Endothelial cell of umbilical vein (primary cell): ENCODE measurements around the gene BATF. TPM values are rescaled to one million over a fixed set of nuclear protein-coding genes. Genes with fewer than 3 reads are reported as not detected.

Experiments
- BruUV-seq: library from RNA; stranded (reverse); fragments of 400-500 nt; replicated peaks from 2 replicates; lab custom pipeline; 2021; lab: Mats Ljungman, UMichigan
- CTCF ChIA-PET: fragments of 300-600, 350-600 bp; sonication (Branson Sonifier 250); formaldehyde crosslinking; loops from one replicate; lab custom pipeline; 2021; ENCODE audit warnings: antibody characterized with exemption, inconsistent platforms; lab: Charles Lee
- POLR2A ChIA-PET: fragments of 300-600, 350-600 bp; sonication (Branson Sonifier 250); formaldehyde crosslinking; loops from one replicate; lab custom pipeline; 2021; ENCODE audit warnings: antibody characterized with exemption, inconsistent platforms; lab: Charles Lee
- DNase-seq: peaks from one replicate; pipeline ENCODE4 v3.0.0-alpha.2; 2011; ENCODE audit warnings: low read depth, low spot score
- FAIRE-seq: peaks from 2 replicates; lab custom pipeline; 2011; peaks lifted over from hg19 to GRCh38; lab: Jason Lieb, UNC
- H2AFZ ChIP-seq: 2 replicates; pipeline ENCODE4 v1.6.0; 2012; ENCODE audit warnings: low read depth, low read length, control low read depth, inconsistent platforms
- H3K27ac ChIP-seq: 2 replicates; pipeline ENCODE4 v1.5.1; 2011; ENCODE audit warnings: low read depth, mild to moderate bottlenecking, control low read depth, low read length, moderate library complexity; ENCODE audit not compliant: insufficient read depth
- H3K27me3 ChIP-seq, 2 experiments: 2 replicates each; pipeline versions ENCODE4 v1.6.0 to v1.6.1; 2011; ENCODE audit warnings: low read length in 2 of 2, mixed read lengths in 1 of 2; ENCODE audit not compliant: control insufficient read depth in 2 of 2, insufficient read depth in 2 of 2
- H3K36me3 ChIP-seq, 2 experiments: 2 replicates in 1 of 2; 3 replicates in 1 of 2; pipeline ENCODE4 v1.5.1; 2011; ENCODE audit warnings: low read length in 2 of 2, mild to moderate bottlenecking in 1 of 2, moderate library complexity in 1 of 2; ENCODE audit not compliant: control insufficient read depth in 2 of 2, insufficient read depth in 2 of 2; ENCODE audit errors: extremely low read depth in 1 of 2
- H3K4me1 ChIP-seq: 3 replicates; pipeline ENCODE4 v1.5.1; 2011; ENCODE audit warnings: mild to moderate bottlenecking, low read length; ENCODE audit not compliant: control insufficient read depth, insufficient read depth; ENCODE audit errors: extremely low read depth
- H3K4me2 ChIP-seq: 2 replicates; pipeline ENCODE4 v1.6.1; 2011; ENCODE audit warnings: low read length, control low read depth, mixed read lengths; ENCODE audit not compliant: insufficient read depth
- H3K4me3 ChIP-seq, 3 experiments: fragments of 200-600 bp in 1 of 3; sonication (generic), shearing (Covaris generic) in 1 of 3; replicated peaks in 1 of 3; 2 replicates each; pipeline ENCODE4 v1.5.1; 2011 to 2016; ENCODE audit warnings: control low read depth in 3 of 3, low read length in 3 of 3, mild to moderate bottlenecking in 2 of 3, inconsistent platforms in 1 of 3, low read depth in 1 of 3, moderate library complexity in 1 of 3; ENCODE audit not compliant: insufficient read depth in 1 of 3
- H3K79me2 ChIP-seq: 2 replicates; pipeline ENCODE4 v1.6.0; 2012; ENCODE audit warnings: low read length, inconsistent platforms; ENCODE audit not compliant: control insufficient read depth, insufficient read depth
- H3K9ac ChIP-seq: replicated peaks from 2 replicates; pipeline ENCODE3; 2011; ENCODE audit warnings: low read length, control low read depth; ENCODE audit not compliant: insufficient read depth; ENCODE audit errors: extremely low read depth
- H3K9me1 ChIP-seq: replicated peaks from 3 replicates; pipeline ENCODE4 v1.6.0; 2011; ENCODE audit warnings: mild to moderate bottlenecking, low read length; ENCODE audit not compliant: control insufficient read depth, insufficient read depth; ENCODE audit errors: extremely low read depth
- H3K9me3 ChIP-seq: replicated peaks from 2 replicates; pipeline ENCODE4 v1.5.1; 2012; ENCODE audit warnings: low read length, inconsistent platforms; ENCODE audit not compliant: control insufficient read depth, insufficient read depth
- H4K20me1 ChIP-seq: replicated peaks from 2 replicates; pipeline ENCODE3; 2011; ENCODE audit warnings: mild to moderate bottlenecking, low read length; ENCODE audit not compliant: control insufficient read depth, insufficient read depth; ENCODE audit errors: extremely low read depth
- EZH2 ChIP-seq: IDR thresholded peaks from 2 replicates; pipeline ENCODE4 v1.6.1; 2012; ENCODE audit warnings: borderline replicate concordance, low read depth, mild to moderate bottlenecking, moderate library complexity, low read length, inconsistent platforms; ENCODE audit not compliant: severe bottlenecking
- FOS ChIP-seq: IDR thresholded peaks from 2 replicates; pipeline ENCODE4 v1.6.1; 2011; ENCODE audit warnings: mild to moderate bottlenecking, low read length, moderate library complexity, borderline replicate concordance; ENCODE audit not compliant: insufficient read depth
- GATA2 ChIP-seq: IDR thresholded peaks from 2 replicates; pipeline ENCODE4 v1.7.0; 2011; ENCODE audit warnings: low read depth, mild to moderate bottlenecking, moderate library complexity, mixed read lengths, low read length; ENCODE audit not compliant: insufficient read length, insufficient read depth
- JUN ChIP-seq: IDR thresholded peaks from 2 replicates; pipeline ENCODE4 v1.6.1; 2011; ENCODE audit warnings: borderline replicate concordance, low read depth; ENCODE audit not compliant: insufficient read length, insufficient read depth
- MYC ChIP-seq: IDR thresholded peaks from one replicate; pipeline ENCODE4 v1.6.1; 2011; ENCODE audit warnings: mild to moderate bottlenecking, low read depth, low read length
- POLR2A ChIP-seq: IDR thresholded peaks from 2 replicates; pipeline ENCODE4 v1.6.1; 2012; ENCODE audit warnings: low read depth, mild to moderate bottlenecking, control low read depth, low read length
- POLR2AphosphoS5 ChIP-seq: IDR thresholded peaks from 2 replicates; pipeline ENCODE4 v1.6.1; 2012; ENCODE audit warnings: low read depth, mild to moderate bottlenecking, control low read depth, low read length, moderate library complexity; ENCODE audit not compliant: insufficient read depth
- dilution Hi-C: fragments of 300-500 bp; cut with MboI; formaldehyde crosslinking; loops from one replicate; pipeline ENCODE4 v1.15.0; 2019; ENCODE audit warnings: low sequenced_read_pairs; ENCODE audit not compliant: extremely low pct_ligation_motif_present
- intact Hi-C: fragments of 100-400 bp; cut with micrococcal nuclease; formaldehyde crosslinking; loops from one replicate; pipeline ENCODE4 v1.10.0; 2022
- polyA plus RNA-seq, 4 experiments: library from polyadenylated mRNA; depleted of rRNA in 3 of 4; stranded (reverse) in 3 of 4; unstranded in 1 of 4; fragments of >200 nt; gene quantifications; 2 replicates each; pipeline versions ENCODE4 v1.2.1 to v1.2.3, GENCODE V29; 2011 to 2012; ENCODE audit warnings: missing spikeins in 1 of 4
- total RNA-seq: library from RNA; stranded (reverse); gene quantifications from 2 replicates; pipeline ENCODE4 v1.2.3, GENCODE V29; 2021
- TF ChIP-seq, protein P1 (sequence below), 2 donors: IDR thresholded peaks; 1 replicate in 1 of 2; 2 replicates in 1 of 2; pipeline ENCODE4 v1.5.1; 2011; ENCODE audit warnings: low read length in 2 of 2, mild to moderate bottlenecking in 2 of 2, moderate library complexity in 2 of 2, control low read depth in 1 of 2, inconsistent platforms in 1 of 2, low read depth in 1 of 2; ENCODE audit not compliant: insufficient read depth in 1 of 2; ENCODE audit errors: extremely low read depth in 1 of 2
- TF ChIP-seq, protein P2 (sequence below): IDR thresholded peaks from 2 replicates; pipeline ENCODE4 v1.6.1; 2011; ENCODE audit not compliant: insufficient read depth, insufficient read length

Gene BATF
- total and polyA plus RNA-seq, 2 donors (not counting 3 experiments of a cell fraction or from before 2014, with no cell fraction given), result not detected

DNA sequence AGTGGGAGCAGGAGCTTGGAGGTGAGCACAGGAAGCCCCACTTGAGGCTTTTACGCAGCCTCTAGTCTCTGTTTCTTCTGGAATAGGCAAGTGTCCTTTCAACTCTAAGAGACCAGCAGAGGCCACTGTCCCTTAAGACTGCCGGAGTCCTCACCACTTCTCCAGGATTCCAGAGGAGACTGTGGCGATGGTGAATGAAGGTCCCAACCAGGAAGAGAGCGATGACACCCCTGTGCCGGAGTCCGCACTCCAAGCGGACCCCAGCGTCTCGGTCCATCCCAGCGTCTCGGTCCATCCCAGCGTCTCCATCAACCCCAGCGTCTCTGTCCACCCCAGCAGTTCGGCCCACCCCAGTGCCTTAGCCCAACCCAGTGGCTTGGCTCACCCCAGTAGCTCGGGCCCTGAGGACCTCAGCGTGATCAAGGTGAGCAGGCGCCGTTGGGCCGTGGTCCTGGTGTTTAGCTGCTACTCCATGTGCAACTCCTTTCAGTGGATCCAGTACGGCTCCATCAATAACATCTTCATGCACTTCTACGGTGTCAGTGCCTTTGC, 56.6 kb downstream of the BATF start:
- H3K4me3 ChIP-seq, result peak overlapping the region in 2 of 3 experiments; percentile 50 to 53
- H3K9me3 ChIP-seq, result no peaks in the 10 kb centered on the region
- H3K9me1 ChIP-seq, result no peaks in the 10 kb centered on the region
- POLR2A ChIA-PET, result no interaction called here
- H3K27me3 ChIP-seq, result peaks cover 0 to 4% of the 10 kb centered on the region in 2 experiments
- intact Hi-C loops, result loop anchor here (2.0 kb wide), 1 partner anchor 808 kb away; no protein-coding TSS in a partner anchor
- H4K20me1 ChIP-seq, result no peaks in the 10 kb centered on the region
- dilution Hi-C loops, result no loop called here
- no peak for TF ChIP-seq FOS
- TF ChIP-seq, protein P1, sequence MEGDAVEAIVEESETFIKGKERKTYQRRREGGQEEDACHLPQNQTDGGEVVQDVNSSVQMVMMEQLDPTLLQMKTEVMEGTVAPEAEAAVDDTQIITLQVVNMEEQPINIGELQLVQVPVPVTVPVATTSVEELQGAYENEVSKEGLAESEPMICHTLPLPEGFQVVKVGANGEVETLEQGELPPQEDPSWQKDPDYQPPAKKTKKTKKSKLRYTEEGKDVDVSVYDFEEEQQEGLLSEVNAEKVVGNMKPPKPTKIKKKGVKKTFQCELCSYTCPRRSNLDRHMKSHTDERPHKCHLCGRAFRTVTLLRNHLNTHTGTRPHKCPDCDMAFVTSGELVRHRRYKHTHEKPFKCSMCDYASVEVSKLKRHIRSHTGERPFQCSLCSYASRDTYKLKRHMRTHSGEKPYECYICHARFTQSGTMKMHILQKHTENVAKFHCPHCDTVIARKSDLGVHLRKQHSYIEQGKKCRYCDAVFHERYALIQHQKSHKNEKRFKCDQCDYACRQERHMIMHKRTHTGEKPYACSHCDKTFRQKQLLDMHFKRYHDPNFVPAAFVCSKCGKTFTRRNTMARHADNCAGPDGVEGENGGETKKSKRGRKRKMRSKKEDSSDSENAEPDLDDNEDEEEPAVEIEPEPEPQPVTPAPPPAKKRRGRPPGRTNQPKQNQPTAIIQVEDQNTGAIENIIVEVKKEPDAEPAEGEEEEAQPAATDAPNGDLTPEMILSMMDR (IDR thresholded peaks at IDR 0.05; ENCODE audit: extremely low read depth in 1 of 2, insufficient read depth in 1 of 2, low read depth in 1 of 2, low read length in 2 of 2), result peak in 1 of 2 donors; percentile 36
- H3K9ac ChIP-seq, result no peak overlapping the region
- H3K4me2 ChIP-seq, result peak overlapping the region; percentile 54
- no peak overlapping the region for H3K27ac ChIP-seq
- no peaks in the 10 kb centered on the region for H3K79me2 ChIP-seq
- H3K36me3 ChIP-seq, result no peaks in the 10 kb centered on the region
- H3K4me1 ChIP-seq, result peaks cover 18% of the 10 kb centered on the region
- H2AFZ ChIP-seq, result peak overlapping the region; percentile 86
- CTCF ChIA-PET, result interaction anchor here (1.1 to 10.0 kb wide), 14 partner anchors 9 to 403 kb away, joined by 3 to 309 read pairs (median 8); partner anchors contain the start of genes ERG28, TGFB3 and TTLL5
- DNase-seq, result peak; percentile 61
- peak; percentile 72 for FAIRE-seq
- no TSS peak for BruUV-seq

DNA sequence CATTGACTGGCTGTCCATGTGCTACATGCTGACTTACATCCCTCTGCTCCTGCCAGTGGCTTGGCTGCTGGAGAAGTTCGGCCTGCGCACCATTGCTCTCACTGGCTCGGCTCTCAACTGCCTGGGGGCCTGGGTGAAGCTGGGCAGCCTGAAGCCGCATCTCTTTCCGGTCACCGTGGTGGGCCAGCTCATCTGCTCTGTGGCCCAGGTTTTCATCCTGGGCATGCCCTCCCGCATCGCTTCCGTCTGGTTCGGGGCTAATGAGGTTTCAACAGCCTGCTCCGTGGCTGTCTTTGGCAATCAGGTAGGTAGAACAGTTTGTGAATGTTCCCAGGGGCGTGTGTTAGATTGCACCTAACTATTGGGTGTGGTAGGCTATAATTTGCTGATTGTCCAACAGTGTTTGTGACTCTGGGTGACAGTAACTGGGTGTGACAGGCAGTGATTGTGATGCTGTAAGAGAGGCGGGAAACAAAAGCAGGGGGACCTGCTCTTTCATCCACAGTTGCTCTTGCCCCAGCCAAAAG, 57.1 kb downstream of the BATF start:
- Histone ChIP-seq H4K20me1 (no peaks in the 10 kb centered on the region), H3K27me3 (peaks cover 0 to 4% of the 10 kb centered on the region in 2 experiments), H3K9me1 (no peaks in the 10 kb centered on the region), H3K27ac (no peak overlapping the region), H3K36me3 (no peaks in the 10 kb centered on the region), H2AFZ (no peak overlapping the region), H3K4me3 (peak overlapping the region in 1 of 3 experiments; percentile 50), H3K79me2 (no peaks in the 10 kb centered on the region), H3K9ac (no peak overlapping the region), H3K9me3 (no peaks in the 10 kb centered on the region), H3K4me2 (no peak overlapping the region), H3K4me1 (peaks cover 13% of the 10 kb centered on the region)
- no peak for TF ChIP-seq GATA2
- TF ChIP-seq, protein P1 (IDR thresholded peaks at IDR 0.05; ENCODE audit: extremely low read depth in 1 of 2, insufficient read depth in 1 of 2, low read depth in 1 of 2, low read length in 2 of 2), result no peak
- TF ChIP-seq FOS, result no peak
- TF ChIP-seq, protein P2, sequence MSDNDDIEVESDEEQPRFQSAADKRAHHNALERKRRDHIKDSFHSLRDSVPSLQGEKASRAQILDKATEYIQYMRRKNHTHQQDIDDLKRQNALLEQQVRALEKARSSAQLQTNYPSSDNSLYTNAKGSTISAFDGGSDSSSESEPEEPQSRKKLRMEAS, result no peak
- no peak for TF ChIP-seq POLR2A
- no peak for TF ChIP-seq POLR2AphosphoS5
- TF ChIP-seq JUN, result no peak
- TF ChIP-seq MYC, result no peak
- TF ChIP-seq EZH2, result no peak
- CTCF ChIA-PET, result interaction anchor here (1.5 to 10.0 kb wide), 2 partner anchors 72 to 85 kb away, joined by 3 to 309 read pairs; no protein-coding TSS in a partner anchor
- POLR2A ChIA-PET, result no interaction called here
- dilution Hi-C loops, result no loop called here
- intact Hi-C loops, result loop anchor here (2.0 kb wide), 1 partner anchor 807 kb away; no protein-coding TSS in a partner anchor
- FAIRE-seq (no peak), DNase-seq (no peak)
- BruUV-seq, result no TSS peak
